Right atrium auricular region (tissue), 2 donors: ENCODE results near the gene LRCH3. TPM values are rescaled to one million over a fixed set of nuclear protein-coding genes. Genes with fewer than 3 reads are reported as not detected.
"Not testable (repeated sequence)": the region's sequence is repeated elsewhere in the genome, so short reads cannot be mapped to it uniquely, and the experiment has no call there.

Source experiments
- DNase-seq: peaks from one replicate; pipeline ENCODE4 v3.0.0-alpha.2; 2019; ENCODE audit warnings: low spot score
- H3K27ac ChIP-seq, 2 donors: fragments of 200-600 bp; sonication (generic); 1 replicate in 1 of 2; 2 replicates in 1 of 2; pipeline ENCODE4 v1.5.1; 2016 to 2019
- H3K27me3 ChIP-seq, 2 donors: fragments of 200-600 bp; sonication (generic); one replicate each; pipeline versions ENCODE4 v1.5.1 to v1.6.0; 2017 to 2019
- H3K36me3 ChIP-seq: fragments of 200-600 bp; sonication (generic); one replicate; pipeline ENCODE4 v1.5.1; 2016
- H3K4me1 ChIP-seq, 2 donors: fragments of 200-600 bp; sonication (generic); one replicate each; pipeline versions ENCODE4 v1.5.1 to v1.6.0; 2017 to 2019
- H3K4me3 ChIP-seq, 2 donors: fragments of 200-600 bp; sonication (generic); 1 replicate in 1 of 2; 2 replicates in 1 of 2; pipeline ENCODE4 v1.5.1; 2017 to 2019; ENCODE audit warnings: mild to moderate bottlenecking in 1 of 2, moderate library complexity in 1 of 2
- H3K9me3 ChIP-seq, 2 donors: fragments of 200-600 bp; sonication (generic); one replicate each; pipeline ENCODE4 v1.5.1; 2019
- CTCF ChIP-seq, 2 donors: fragments of 200-600 bp; sonication (generic); IDR thresholded peaks; one replicate each; pipeline ENCODE4 v1.5.1; 2019; ENCODE audit warnings: antibody characterized with exemption in 2 of 2
- total RNA-seq, 2 donors: library from RNA; depleted of rRNA; stranded (reverse); fragments of >200 nt; gene quantifications; one replicate each; pipeline ENCODE4 v1.1.0, GENCODE V29; 2016

LRCH3 gene
- total RNA-seq, 2 donors from 2014 or later: 22.2 to 23.4 TPM

DNA sequence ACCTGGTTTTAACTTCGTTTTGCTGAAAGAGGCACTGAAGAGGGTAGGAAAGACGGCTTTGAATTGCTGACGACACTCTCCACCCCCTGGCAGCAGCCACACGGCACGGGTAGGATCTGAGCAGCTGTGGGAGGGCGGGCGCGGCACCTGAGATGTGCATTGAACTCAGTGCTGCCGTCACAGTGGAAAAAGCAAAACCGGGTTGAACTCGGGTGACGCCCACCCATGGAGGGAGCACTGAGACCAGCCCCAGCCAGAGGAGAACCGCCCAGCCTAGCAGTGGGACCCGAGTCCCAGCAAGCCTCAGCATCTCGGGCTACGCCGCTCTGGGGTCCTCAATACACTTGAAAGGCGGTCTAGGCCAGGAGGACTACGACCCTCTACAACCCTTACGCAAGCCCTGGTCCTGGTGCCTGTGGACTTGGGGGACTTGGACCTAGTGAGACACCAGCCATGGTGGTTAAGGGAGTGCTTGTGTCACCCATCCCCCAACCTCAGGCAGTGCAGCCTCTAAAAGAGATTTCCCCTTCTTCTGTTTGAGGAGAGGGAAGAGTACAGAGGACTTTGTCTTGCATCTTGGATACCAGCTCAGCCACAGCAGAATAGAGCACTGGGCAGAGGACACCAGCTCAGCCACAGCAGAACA is 108.9 kb downstream of the LRCH3 start:
- H3K4me3 ChIP-seq: no peak overlapping the region
- no peaks in the 10 kb centered on the region for H3K27me3 ChIP-seq
- TF ChIP-seq CTCF (IDR thresholded peaks at IDR 0.05): no peak
- no peak for DNase-seq
- H3K9me3 ChIP-seq: no peaks in the 10 kb centered on the region
- H3K36me3 ChIP-seq: no peaks in the 10 kb centered on the region
- no peak overlapping the region for H3K27ac ChIP-seq
- H3K4me1 ChIP-seq: no peaks in the 10 kb centered on the region

DNA sequence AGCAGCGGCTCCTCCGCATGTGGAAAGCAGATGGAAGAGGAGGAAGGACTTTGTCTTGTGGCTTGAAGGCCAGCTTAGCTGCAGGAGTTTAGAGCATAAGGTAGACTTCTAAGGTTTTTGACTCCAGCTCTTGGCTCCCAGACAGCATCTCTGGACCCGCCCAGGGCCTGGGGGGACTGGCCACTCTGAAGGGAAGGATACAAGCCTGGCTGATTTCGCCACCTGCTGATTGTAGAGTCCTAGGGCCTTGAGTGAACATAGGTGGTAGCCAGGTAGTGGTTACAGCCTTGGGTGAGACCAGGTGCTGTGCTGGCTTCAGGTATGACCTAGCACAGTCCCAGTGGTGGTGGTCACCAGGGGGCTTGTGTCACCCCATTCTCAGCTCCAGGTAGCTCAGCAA is 110.6 kb downstream of the LRCH3 start:
- no peak for DNase-seq
- Histone ChIP-seq H3K9me3 (no peaks in the 10 kb centered on the region), H3K36me3 (no peaks in the 10 kb centered on the region), H3K27ac (no peak overlapping the region), H3K4me3 (no peak overlapping the region), H3K4me1 (peaks cover 0 to 12% of the 10 kb centered on the region in 2 donors), H3K27me3 (no peaks in the 10 kb centered on the region)
- TF ChIP-seq CTCF (IDR thresholded peaks at IDR 0.05): no peak

- TF ChIP-seq CTCF (IDR thresholded peaks at IDR 0.05): peak; percentile 86 to 95
- H3K27me3 ChIP-seq: no peaks in the 10 kb centered on the region
- H3K36me3 ChIP-seq: no peaks in the 10 kb centered on the region
- H3K4me1 ChIP-seq: peaks cover 0 to 13% of the 10 kb centered on the region in 2 donors
- H3K9me3 ChIP-seq: no peaks in the 10 kb centered on the region
- H3K27ac ChIP-seq: no peak overlapping the region
- DNase-seq: peak; percentile 90
- no peak overlapping the region for H3K4me3 ChIP-seq
Measured at GRCh38 chr3:197906023-197906849, 115.2 kb downstream of the LRCH3 start.

DNA sequence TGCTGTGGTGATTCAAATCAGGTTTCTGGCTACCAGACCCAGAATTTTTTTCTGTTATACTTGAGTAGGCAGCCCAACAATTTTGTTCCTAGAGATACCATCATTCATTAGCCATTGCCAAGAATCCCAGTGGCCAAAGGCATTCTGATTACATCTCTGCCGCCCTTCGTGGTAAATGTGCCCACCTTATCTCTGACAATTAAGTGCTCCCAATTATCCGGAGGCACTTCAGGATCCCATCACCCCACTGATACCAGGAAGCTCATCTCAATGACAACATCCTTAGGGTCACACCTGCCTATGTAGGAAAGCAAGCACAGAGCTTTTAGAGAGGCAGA is 115.8 kb downstream of the LRCH3 start:
- H3K27ac ChIP-seq: no peak overlapping the region
- H3K27me3 ChIP-seq: no peaks in the 10 kb centered on the region
- no peaks in the 10 kb centered on the region for H3K36me3 ChIP-seq
- H3K4me3 ChIP-seq: no peak overlapping the region
- TF ChIP-seq CTCF (IDR thresholded peaks at IDR 0.05): no peak
- no peaks in the 10 kb centered on the region for H3K9me3 ChIP-seq
- peaks cover 0 to 13% of the 10 kb centered on the region in 2 donors for H3K4me1 ChIP-seq
- no peak for DNase-seq

DNA sequence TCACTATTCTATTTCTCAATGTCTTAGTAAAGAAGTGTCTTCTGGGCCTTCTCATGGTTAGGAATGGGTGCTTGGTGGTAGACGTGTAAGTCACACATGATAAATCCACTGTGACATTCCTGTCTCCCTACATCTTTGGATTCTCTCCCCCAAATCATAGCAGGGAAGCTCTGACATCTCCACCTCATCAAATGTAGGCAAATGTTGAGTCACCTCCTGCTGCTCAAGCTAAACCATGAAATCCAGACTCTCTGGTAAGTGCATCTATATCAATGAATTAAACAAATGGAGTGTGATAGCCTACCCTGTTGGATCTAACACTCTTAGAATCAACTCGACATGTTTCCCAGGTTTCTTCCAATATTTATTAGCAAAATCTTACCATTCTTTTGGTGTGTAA is 116.1 kb downstream of the LRCH3 start:
- TF ChIP-seq CTCF (IDR thresholded peaks at IDR 0.05): no peak
- Histone ChIP-seq H3K27ac (no peak overlapping the region), H3K4me3 (no peak overlapping the region), H3K27me3 (no peaks in the 10 kb centered on the region), H3K36me3 (no peaks in the 10 kb centered on the region), H3K4me1 (peaks cover 0 to 13% of the 10 kb centered on the region in 2 donors), H3K9me3 (no peaks in the 10 kb centered on the region)
- no peak for DNase-seq

GRCh38 chr3:197908550-197908949 is 117.5 kb downstream of the LRCH3 start:
- H3K27ac ChIP-seq, H3K27me3 ChIP-seq, DNase-seq, H3K36me3 ChIP-seq, H3K9me3 ChIP-seq, H3K4me3 ChIP-seq: not testable (repeated sequence)
- peaks cover 0 to 13% of the 10 kb centered on the region in 2 donors for H3K4me1 ChIP-seq
